SHP77 treated with DMSO at 0.1 percent for 48 hours (cell line): ENCODE measurements around the gene RFTN1.

ENCODE experiments used
- DNase-seq: peaks from one replicate; lab custom pipeline; 2025; lab: John Stamatoyannopoulos, UW

RFTN1 gene

GRCh38 chr3:16486201-16486600 lies 27.3 kb downstream of the RFTN1 start:
- DNase-seq, result no peak

GRCh38 chr3:16485395-16485992 lies 28.0 kb downstream of the RFTN1 start:
- DNase-seq, result no peak

- no peak for DNase-seq
Observed at GRCh38 chr3:16484984-16485383, 28.5 kb downstream of the RFTN1 start.

- DNase-seq, result no peak
Observed at GRCh38 chr3:16484216-16484615, 29.3 kb downstream of the RFTN1 start.

- DNase-seq, result peak; percentile 83
Observed at GRCh38 chr3:16482770-16483531, 30.5 kb downstream of the RFTN1 start.

GRCh38 chr3:16482194-16482769 lies 31.2 kb downstream of the RFTN1 start:
- DNase-seq, result no peak

GRCh38 chr3:16481546-16481897 lies 32.0 kb downstream of the RFTN1 start:
- DNase-seq, result no peak

GRCh38 chr3:16480861-16481545 lies 32.5 kb downstream of the RFTN1 start:
- no peak for DNase-seq

- no peak for DNase-seq
Observed at GRCh38 chr3:16478516-16478915, 35.0 kb downstream of the RFTN1 start.

GRCh38 chr3:16477521-16477920 lies 36.0 kb downstream of the RFTN1 start:
- no peak for DNase-seq

- DNase-seq, result no peak
Observed at GRCh38 chr3:16477056-16477455, 36.4 kb downstream of the RFTN1 start.

GRCh38 chr3:16476636-16477035 lies 36.9 kb downstream of the RFTN1 start:
- DNase-seq, result no peak

- no peak for DNase-seq
Observed at GRCh38 chr3:16475766-16476165, 37.7 kb downstream of the RFTN1 start.

GRCh38 chr3:16474920-16475319 lies 38.6 kb downstream of the RFTN1 start:
- no peak for DNase-seq

GRCh38 chr3:16474216-16474615 lies 39.3 kb downstream of the RFTN1 start:
- no peak for DNase-seq

- DNase-seq, result no peak
Observed at GRCh38 chr3:16472593-16472992, 40.9 kb downstream of the RFTN1 start.

- DNase-seq, result no peak
Observed at GRCh38 chr3:16471897-16472296, 41.6 kb downstream of the RFTN1 start.

GRCh38 chr3:16470590-16470989 lies 42.9 kb downstream of the RFTN1 start:
- DNase-seq, result no peak

GRCh38 chr3:16468336-16469098 lies 45.0 kb downstream of the RFTN1 start:
- no peak for DNase-seq

- no peak for DNase-seq
Observed at GRCh38 chr3:16468002-16468335, 45.5 kb downstream of the RFTN1 start.

- no peak for DNase-seq
Observed at GRCh38 chr3:16467393-16467792, 46.1 kb downstream of the RFTN1 start.

GRCh38 chr3:16466822-16467221 lies 46.7 kb downstream of the RFTN1 start:
- DNase-seq, result no peak
